Right lobe of liver (tissue), 4 donors: ENCODE measurements around the gene PLIN3.

Source experiments
- POLR2A ChIP-seq: fragments of 450-650 bp; IDR thresholded peaks from one replicate; pipeline ENCODE4 v1.6.1; 2017; ENCODE audit warnings: antibody characterized with exemption, mild to moderate bottlenecking
- TF ChIP-seq, protein P1 (sequence below), 4 donors: fragments of 200-600 bp in 3 of 4; fragments of 450-650 bp in 1 of 4; IDR thresholded peaks; one replicate each; pipeline versions ENCODE4 v1.5.1 to v1.8.0; 2016 to 2022; ENCODE audit warnings: antibody characterized with exemption in 4 of 4, mild to moderate bottlenecking in 2 of 4
- donor health status: DM: no; HTN: no; CAD: no.
- donor health status: DM: no; HTN: no; CAD: no.
- donor health status: DM: no; HTN: yes; CAD: no.

DNA sequence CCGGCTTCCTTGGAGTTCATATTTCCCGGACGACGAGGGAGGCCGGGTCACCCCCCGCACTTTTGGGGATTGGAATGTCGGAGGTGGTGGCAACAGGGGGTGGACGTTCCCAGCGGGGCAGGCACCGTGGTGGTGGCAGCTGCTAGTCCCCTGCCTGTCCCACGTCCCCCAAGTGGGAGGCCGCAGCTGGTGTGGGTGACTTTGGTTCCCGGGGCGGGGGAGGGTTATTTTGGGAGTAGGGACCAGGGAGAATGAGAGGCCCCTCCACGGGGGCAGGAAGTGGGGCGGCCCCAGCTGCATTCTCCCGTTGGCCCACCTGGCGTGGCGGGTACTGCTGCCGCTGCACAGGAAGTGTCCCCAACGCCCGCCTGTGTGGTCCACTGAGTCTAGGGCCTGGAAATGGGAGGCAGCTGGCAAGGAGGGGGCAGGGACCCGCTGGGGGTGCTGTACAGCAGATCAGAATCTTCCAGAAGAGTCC lies 11.1 kb upstream of the PLIN3 start:
- TF ChIP-seq, protein P1, sequence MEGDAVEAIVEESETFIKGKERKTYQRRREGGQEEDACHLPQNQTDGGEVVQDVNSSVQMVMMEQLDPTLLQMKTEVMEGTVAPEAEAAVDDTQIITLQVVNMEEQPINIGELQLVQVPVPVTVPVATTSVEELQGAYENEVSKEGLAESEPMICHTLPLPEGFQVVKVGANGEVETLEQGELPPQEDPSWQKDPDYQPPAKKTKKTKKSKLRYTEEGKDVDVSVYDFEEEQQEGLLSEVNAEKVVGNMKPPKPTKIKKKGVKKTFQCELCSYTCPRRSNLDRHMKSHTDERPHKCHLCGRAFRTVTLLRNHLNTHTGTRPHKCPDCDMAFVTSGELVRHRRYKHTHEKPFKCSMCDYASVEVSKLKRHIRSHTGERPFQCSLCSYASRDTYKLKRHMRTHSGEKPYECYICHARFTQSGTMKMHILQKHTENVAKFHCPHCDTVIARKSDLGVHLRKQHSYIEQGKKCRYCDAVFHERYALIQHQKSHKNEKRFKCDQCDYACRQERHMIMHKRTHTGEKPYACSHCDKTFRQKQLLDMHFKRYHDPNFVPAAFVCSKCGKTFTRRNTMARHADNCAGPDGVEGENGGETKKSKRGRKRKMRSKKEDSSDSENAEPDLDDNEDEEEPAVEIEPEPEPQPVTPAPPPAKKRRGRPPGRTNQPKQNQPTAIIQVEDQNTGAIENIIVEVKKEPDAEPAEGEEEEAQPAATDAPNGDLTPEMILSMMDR (IDR thresholded peaks at IDR 0.05) = no peak
- TF ChIP-seq POLR2A = no peak
